H1 (cell line): ENCODE measurements around the gene PIANP. TPM values are rescaled to one million over a fixed set of nuclear protein-coding genes. Genes with fewer than 3 reads are reported as not detected.

ENCODE experiments used
- ASH2L ChIP-seq: fragments of 200-600, 300-600 bp; sonication (generic); IDR thresholded peaks from one replicate; pipeline ENCODE4 v1.7.1; 2017; ENCODE audit warnings: low read length
- BRCA1 ChIP-seq: IDR thresholded peaks from 2 replicates; pipeline ENCODE4 v1.6.1; 2012; ENCODE audit warnings: low read depth, low read length, improper control_type of control experiment
- CEBPB ChIP-seq: IDR thresholded peaks from 2 replicates; pipeline ENCODE4 v1.6.1; 2012; ENCODE audit warnings: low read depth, low read length
- CHD1 ChIP-seq: IDR thresholded peaks from 2 replicates; pipeline ENCODE4 v1.6.1; 2012; ENCODE audit warnings: low read depth, low read length, improper control_type of control experiment
- CREB1 ChIP-seq: IDR thresholded peaks from 2 replicates; pipeline ENCODE4 v1.6.1; 2012; ENCODE audit warnings: inconsistent platforms
- EGR1 ChIP-seq: IDR thresholded peaks from 2 replicates; pipeline ENCODE4 v1.6.1; 2011; ENCODE audit warnings: low read depth, low read length, borderline replicate concordance
- EP300 ChIP-seq, 2 experiments: IDR thresholded peaks; 1 replicate in 1 of 2; 2 replicates in 1 of 2; pipeline ENCODE4 v1.6.1; 2011 to 2012; ENCODE audit warnings: low read depth in 2 of 2, low read length in 2 of 2, mild to moderate bottlenecking in 2 of 2, borderline replicate concordance in 1 of 2, inconsistent platforms in 1 of 2, moderate library complexity in 1 of 2
- GABPA ChIP-seq: IDR thresholded peaks from 2 replicates; pipeline ENCODE4 v1.6.1; 2011; ENCODE audit warnings: mild to moderate bottlenecking, low read length, moderate library complexity, borderline replicate concordance; ENCODE audit not compliant: insufficient read depth
- JUND ChIP-seq: IDR thresholded peaks from 2 replicates; pipeline ENCODE4 v1.6.1; 2011; ENCODE audit warnings: mild to moderate bottlenecking, improper control_type of control experiment, low read length
- KDM5A ChIP-seq: fragments of 200-600 bp; IDR thresholded peaks from 2 replicates; pipeline ENCODE4 v1.7.1; 2012; ENCODE audit warnings: mild to moderate bottlenecking, low read length, inconsistent platforms, mixed read lengths
- RFX5 ChIP-seq: IDR thresholded peaks from 2 replicates; pipeline ENCODE4 v1.6.1; 2011; ENCODE audit warnings: low read depth, low read length, improper control_type of control experiment, borderline replicate concordance
- RNF2 ChIP-seq: fragments of 200-900, 300-1000 bp; sonication (generic); IDR thresholded peaks from 2 replicates; pipeline ENCODE4 v1.7.1; 2016; ENCODE audit warnings: borderline replicate concordance, low read depth, mild to moderate bottlenecking, antibody characterized with exemption, low read length; ENCODE audit not compliant: poor library complexity, severe bottlenecking; ENCODE audit errors: missing control alignments
- SIN3A ChIP-seq, 2 experiments: IDR thresholded peaks in 1 of 2; conservative IDR thresholded peaks in 1 of 2; 2 replicates each; pipeline ENCODE4 v1.6.1; 2011 to 2012; ENCODE audit warnings: low read length in 2 of 2, improper control_type of control experiment in 1 of 2, low read depth in 1 of 2, mild to moderate bottlenecking in 1 of 2
- SIX5 ChIP-seq: IDR thresholded peaks from 2 replicates; pipeline ENCODE4 v1.6.1; 2011; ENCODE audit warnings: mild to moderate bottlenecking, low read depth, low read length
- SP1 ChIP-seq: IDR thresholded peaks from 2 replicates; pipeline ENCODE4 v1.6.1; 2011; ENCODE audit warnings: low read depth, low read length
- SRF ChIP-seq: IDR thresholded peaks from 2 replicates; pipeline ENCODE4 v1.6.1; 2011; ENCODE audit warnings: mild to moderate bottlenecking, low read depth, low read length, moderate library complexity
- SUZ12 ChIP-seq: fragments of 200-600 bp; sonication (generic); IDR thresholded peaks from 2 replicates; pipeline ENCODE4 v1.6.1; 2012; ENCODE audit warnings: mild to moderate bottlenecking, inconsistent platforms, low read length, moderate library complexity, mixed read lengths
- TCF12 ChIP-seq: IDR thresholded peaks from 2 replicates; pipeline ENCODE4 v1.6.1; 2011; ENCODE audit warnings: low read depth, mild to moderate bottlenecking, low read length
- ZNF274 ChIP-seq: IDR thresholded peaks from 2 replicates; pipeline ENCODE4 v1.7.0; 2012; ENCODE audit warnings: low read length, borderline replicate concordance; ENCODE audit errors: extremely low read depth
- polyA plus RNA-seq, 7 experiments: library from polyadenylated mRNA; depleted of rRNA in 3 of 7; stranded (reverse) in 5 of 7; unstranded in 2 of 7; fragments of >200 nt in 5 of 7; fragments of 200-250 nt in 2 of 7; gene quantifications; 1 replicate in 5 of 7; 2 replicates in 1 of 7; 4 replicates in 1 of 7; pipeline versions ENCODE4 v1.2.1 to v1.2.3, GENCODE V29; 2011 to 2013; ENCODE audit warnings: missing spikeins in 2 of 7, mixed read lengths in 2 of 7
- total RNA-seq: library from RNA; stranded (reverse); fragmentation: NEBNext Ultra II Directional; extraction: Animal tissue kit (Norgen Biotek cat#: 25700); gene quantifications from 2 replicates; pipeline ENCODE4 v1.2.1, GENCODE V29; 2021
- TF ChIP-seq, protein P1 (sequence below): IDR thresholded peaks from 2 replicates; pipeline ENCODE4 v1.6.1; 2012; ENCODE audit warnings: inconsistent platforms
- TF ChIP-seq, protein P2 (sequence below): IDR thresholded peaks from 2 replicates; pipeline ENCODE4 v1.6.1; 2011; ENCODE audit warnings: low read length, improper control_type of control experiment
- TF ChIP-seq, protein P3 (sequence below): IDR thresholded peaks from 2 replicates; pipeline ENCODE4 v1.6.1; 2012; ENCODE audit warnings: inconsistent platforms

Gene PIANP
- total and polyA plus RNA-seq, 2 of the 8 experiments (the other 6 are each of a cell fraction or from before 2014, with no cell fraction given), result 6.3 to 9.8 TPM

GRCh38 chr12:6662906-6663742 is 37.5 kb downstream of the PIANP start, which contains the start of gene ING4 (continued):
- TF ChIP-seq, protein P1, sequence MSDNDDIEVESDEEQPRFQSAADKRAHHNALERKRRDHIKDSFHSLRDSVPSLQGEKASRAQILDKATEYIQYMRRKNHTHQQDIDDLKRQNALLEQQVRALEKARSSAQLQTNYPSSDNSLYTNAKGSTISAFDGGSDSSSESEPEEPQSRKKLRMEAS, result peak; percentile 71
- TF ChIP-seq BRCA1, result no peak
- TF ChIP-seq KDM5A, result no peak; the same call in 1 of the 2 replicates
- TF ChIP-seq SUZ12, result no peak
- TF ChIP-seq JUND, result peak; percentile 96
- peak; percentile 99 for TF ChIP-seq CREB1
- peak; percentile 63 for TF ChIP-seq SIX5
- no peak; the same call in 1 of the 2 replicates for TF ChIP-seq SP1
- peak; percentile 67 for TF ChIP-seq CEBPB
- TF ChIP-seq, protein P2, sequence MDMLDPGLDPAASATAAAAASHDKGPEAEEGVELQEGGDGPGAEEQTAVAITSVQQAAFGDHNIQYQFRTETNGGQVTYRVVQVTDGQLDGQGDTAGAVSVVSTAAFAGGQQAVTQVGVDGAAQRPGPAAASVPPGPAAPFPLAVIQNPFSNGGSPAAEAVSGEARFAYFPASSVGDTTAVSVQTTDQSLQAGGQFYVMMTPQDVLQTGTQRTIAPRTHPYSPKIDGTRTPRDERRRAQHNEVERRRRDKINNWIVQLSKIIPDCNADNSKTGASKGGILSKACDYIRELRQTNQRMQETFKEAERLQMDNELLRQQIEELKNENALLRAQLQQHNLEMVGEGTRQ, result no peak
- no peak for TF ChIP-seq EP300 (IDR thresholded peaks at IDR 0.05; ENCODE audit: borderline replicate concordance in 1 of 2, low read depth in 2 of 2, low read length in 2 of 2)
- peak; percentile 94 for TF ChIP-seq SRF
- peak; percentile 67 for TF ChIP-seq ASH2L
- TF ChIP-seq EGR1, result peak; percentile 99
- no peak for TF ChIP-seq ZNF274
- no peak for TF ChIP-seq CHD1
- TF ChIP-seq GABPA, result peak; percentile 93
- no peak for TF ChIP-seq RNF2
- TF ChIP-seq RFX5, result no peak; the same call in 1 of the 2 replicates
- TF ChIP-seq, protein P3, sequence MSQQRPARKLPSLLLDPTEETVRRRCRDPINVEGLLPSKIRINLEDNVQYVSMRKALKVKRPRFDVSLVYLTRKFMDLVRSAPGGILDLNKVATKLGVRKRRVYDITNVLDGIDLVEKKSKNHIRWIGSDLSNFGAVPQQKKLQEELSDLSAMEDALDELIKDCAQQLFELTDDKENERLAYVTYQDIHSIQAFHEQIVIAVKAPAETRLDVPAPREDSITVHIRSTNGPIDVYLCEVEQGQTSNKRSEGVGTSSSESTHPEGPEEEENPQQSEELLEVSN, result peak; percentile 97
- no peak for TF ChIP-seq TCF12
- peak in 1 of 2 experiments; percentile 67; a peak in 2 of 4 replicates for TF ChIP-seq SIN3A (conservative IDR thresholded peaks at IDR 0.05 in 1 of 2, IDR thresholded peaks at IDR 0.05 in 1 of 2; ENCODE audit: low read depth in 1 of 2, low read length in 2 of 2)
